Endothelial cell (in vitro differentiated cells): ENCODE measurements around the gene ELAC1. TPM values are rescaled to one million over a fixed set of nuclear protein-coding genes. Genes with fewer than 3 reads are reported as not detected.

Experiments
- DNase-seq: peaks from one replicate; pipeline ENCODE4 v3.0.0; 2021; ENCODE audit warnings: low spot score
- H3K27ac Mint-ChIP-seq: one replicate; pipeline ENCODE4 v1.8.0; 2021; ENCODE audit warnings: mixed read lengths, inconsistent platforms; ENCODE audit not compliant: unreplicated experiment
- H3K27me3 Mint-ChIP-seq: one replicate; pipeline ENCODE4 v1.8.0; 2021; ENCODE audit warnings: mild to moderate bottlenecking, moderate library complexity, mixed read lengths, inconsistent platforms; ENCODE audit not compliant: unreplicated experiment
- H3K36me3 Mint-ChIP-seq: one replicate; pipeline ENCODE4 v1.8.0; 2021; ENCODE audit warnings: mild to moderate bottlenecking, low read depth, mixed read lengths, inconsistent platforms; ENCODE audit not compliant: unreplicated experiment
- H3K4me1 Mint-ChIP-seq: one replicate; pipeline ENCODE4 v1.8.0; 2021; ENCODE audit warnings: mild to moderate bottlenecking, mixed read lengths, inconsistent platforms; ENCODE audit not compliant: unreplicated experiment
- H3K4me3 Mint-ChIP-seq: one replicate; pipeline ENCODE4 v1.8.0; 2021; ENCODE audit warnings: mild to moderate bottlenecking, mixed read lengths, inconsistent platforms; ENCODE audit not compliant: unreplicated experiment
- H3K9me3 Mint-ChIP-seq: one replicate; pipeline ENCODE4 v1.8.0; 2021; ENCODE audit warnings: mixed read lengths, inconsistent platforms; ENCODE audit not compliant: unreplicated experiment
- total RNA-seq: library from RNA; stranded (reverse); fragmentation: NEBNext Ultra II Directional; extraction: Animal tissue kit (Norgen Biotek cat#: 25700); gene quantifications from one replicate; pipeline ENCODE4 v1.2.1, GENCODE V29; 2021; ENCODE audit not compliant: unreplicated experiment
- TF ChIP-seq, protein P1 (sequence below): fragments of 200-600 bp; sonication (generic); IDR thresholded peaks from one replicate; pipeline ENCODE4 v1.5.0; 2021; ENCODE audit warnings: antibody characterized with exemption; ENCODE audit not compliant: unreplicated experiment

ELAC1 gene
- total RNA-seq, 1 donor from 2014 or later, result 10.5 TPM

DNA sequence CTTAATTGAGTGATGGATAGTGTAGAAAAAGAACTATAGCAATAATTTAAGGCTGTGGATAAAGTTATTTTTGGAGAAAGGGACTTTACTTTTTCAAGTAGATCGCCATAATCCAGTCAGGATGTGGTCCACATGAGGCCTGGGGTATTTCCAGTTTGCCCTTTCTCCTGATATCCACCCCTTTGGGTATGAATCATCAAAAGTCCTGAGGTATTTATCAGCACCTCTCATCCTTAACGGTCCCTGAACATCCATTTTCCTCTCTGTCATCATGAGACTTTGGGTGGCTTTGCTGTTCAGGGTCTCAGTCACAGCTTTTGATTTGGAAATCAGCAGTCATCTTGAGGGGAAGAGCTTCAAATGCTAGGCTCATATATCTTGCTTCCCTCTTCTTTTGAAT lies 39.3 kb upstream of the ELAC1 start:
- peaks cover 23% of the 10 kb centered on the region for H3K36me3 Mint-ChIP-seq

DNA sequence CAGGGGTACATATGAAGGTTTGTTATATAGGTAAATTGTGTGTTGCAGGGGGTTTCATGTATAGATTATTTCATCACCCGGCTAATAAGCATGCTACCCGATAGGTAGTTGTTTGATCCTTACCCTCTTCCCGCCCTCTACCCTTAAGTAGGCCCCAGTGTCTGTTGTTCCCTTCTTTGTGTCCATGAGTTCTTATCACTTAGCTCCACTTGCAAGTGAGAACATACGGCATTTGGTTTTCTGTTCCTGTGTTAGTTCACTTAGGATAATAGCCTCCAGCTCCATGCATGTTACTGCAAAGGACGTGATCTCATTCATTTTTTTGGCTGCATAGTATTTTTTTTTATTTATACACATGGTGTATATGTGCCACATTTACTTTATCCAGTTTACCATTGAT lies 34.2 kb upstream of the ELAC1 start:
- no peak overlapping the region for H3K27ac Mint-ChIP-seq
- peaks cover 1% of the 10 kb centered on the region for H3K27me3 Mint-ChIP-seq
- H3K4me3 Mint-ChIP-seq, result no peak overlapping the region
- DNase-seq, result no peak
- no peaks in the 10 kb centered on the region for H3K9me3 Mint-ChIP-seq
- TF ChIP-seq, protein P1, sequence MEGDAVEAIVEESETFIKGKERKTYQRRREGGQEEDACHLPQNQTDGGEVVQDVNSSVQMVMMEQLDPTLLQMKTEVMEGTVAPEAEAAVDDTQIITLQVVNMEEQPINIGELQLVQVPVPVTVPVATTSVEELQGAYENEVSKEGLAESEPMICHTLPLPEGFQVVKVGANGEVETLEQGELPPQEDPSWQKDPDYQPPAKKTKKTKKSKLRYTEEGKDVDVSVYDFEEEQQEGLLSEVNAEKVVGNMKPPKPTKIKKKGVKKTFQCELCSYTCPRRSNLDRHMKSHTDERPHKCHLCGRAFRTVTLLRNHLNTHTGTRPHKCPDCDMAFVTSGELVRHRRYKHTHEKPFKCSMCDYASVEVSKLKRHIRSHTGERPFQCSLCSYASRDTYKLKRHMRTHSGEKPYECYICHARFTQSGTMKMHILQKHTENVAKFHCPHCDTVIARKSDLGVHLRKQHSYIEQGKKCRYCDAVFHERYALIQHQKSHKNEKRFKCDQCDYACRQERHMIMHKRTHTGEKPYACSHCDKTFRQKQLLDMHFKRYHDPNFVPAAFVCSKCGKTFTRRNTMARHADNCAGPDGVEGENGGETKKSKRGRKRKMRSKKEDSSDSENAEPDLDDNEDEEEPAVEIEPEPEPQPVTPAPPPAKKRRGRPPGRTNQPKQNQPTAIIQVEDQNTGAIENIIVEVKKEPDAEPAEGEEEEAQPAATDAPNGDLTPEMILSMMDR, result no peak
- peaks cover 3% of the 10 kb centered on the region for H3K4me1 Mint-ChIP-seq
- no peaks in the 10 kb centered on the region for H3K36me3 Mint-ChIP-seq

More for the DNA sequence above, 39.3 kb upstream of the ELAC1 start:
- DNase-seq, result no peak
- Mint-ChIP-seq H3K27me3 (peaks cover 2% of the 10 kb centered on the region), H3K9me3 (no peaks in the 10 kb centered on the region), H3K27ac (no peak overlapping the region), H3K4me1 (peaks cover under 1% of the 10 kb centered on the region), H3K4me3 (no peak overlapping the region)
- TF ChIP-seq, protein P1, result no peak

DNA sequence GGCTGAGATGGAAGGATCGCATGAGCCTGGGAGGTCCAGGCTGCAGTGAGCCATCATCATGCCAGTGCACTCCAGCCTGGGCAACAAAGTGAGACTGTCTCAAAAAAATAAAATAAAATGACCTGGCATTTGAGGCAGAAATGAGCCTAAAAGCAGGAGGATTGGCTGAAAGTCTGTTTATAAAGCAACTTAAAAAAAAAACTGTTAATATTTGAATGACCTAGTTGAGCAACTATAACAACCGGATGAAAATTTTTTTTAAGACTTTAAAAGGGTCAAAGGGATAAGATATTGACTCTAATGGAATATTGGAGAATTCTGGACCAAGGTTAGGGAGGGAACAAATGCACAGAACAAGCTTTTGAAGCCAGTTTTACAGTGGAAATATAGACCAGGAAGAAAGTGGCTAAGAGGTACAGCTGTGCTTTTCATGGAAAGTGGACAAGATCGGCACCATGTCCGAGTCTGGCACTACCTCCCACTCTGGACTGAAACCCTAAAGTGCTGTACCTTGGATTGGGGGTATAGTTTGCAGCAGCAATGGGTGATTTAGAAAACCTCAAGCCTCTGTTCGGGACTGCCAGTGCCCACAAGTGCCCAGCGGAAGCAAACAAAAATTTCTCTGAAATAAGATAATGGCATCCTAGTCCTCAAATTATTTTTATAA lies 33.2 kb upstream of the ELAC1 start:
- H3K36me3 Mint-ChIP-seq, result no peaks in the 10 kb centered on the region
- no peak overlapping the region for H3K4me3 Mint-ChIP-seq
- H3K27me3 Mint-ChIP-seq, result peaks cover 1% of the 10 kb centered on the region
- peaks cover 3% of the 10 kb centered on the region for H3K4me1 Mint-ChIP-seq
- TF ChIP-seq, protein P1, result no peak
- DNase-seq, result no peak
- H3K27ac Mint-ChIP-seq, result no peak overlapping the region
- H3K9me3 Mint-ChIP-seq, result no peaks in the 10 kb centered on the region

DNA sequence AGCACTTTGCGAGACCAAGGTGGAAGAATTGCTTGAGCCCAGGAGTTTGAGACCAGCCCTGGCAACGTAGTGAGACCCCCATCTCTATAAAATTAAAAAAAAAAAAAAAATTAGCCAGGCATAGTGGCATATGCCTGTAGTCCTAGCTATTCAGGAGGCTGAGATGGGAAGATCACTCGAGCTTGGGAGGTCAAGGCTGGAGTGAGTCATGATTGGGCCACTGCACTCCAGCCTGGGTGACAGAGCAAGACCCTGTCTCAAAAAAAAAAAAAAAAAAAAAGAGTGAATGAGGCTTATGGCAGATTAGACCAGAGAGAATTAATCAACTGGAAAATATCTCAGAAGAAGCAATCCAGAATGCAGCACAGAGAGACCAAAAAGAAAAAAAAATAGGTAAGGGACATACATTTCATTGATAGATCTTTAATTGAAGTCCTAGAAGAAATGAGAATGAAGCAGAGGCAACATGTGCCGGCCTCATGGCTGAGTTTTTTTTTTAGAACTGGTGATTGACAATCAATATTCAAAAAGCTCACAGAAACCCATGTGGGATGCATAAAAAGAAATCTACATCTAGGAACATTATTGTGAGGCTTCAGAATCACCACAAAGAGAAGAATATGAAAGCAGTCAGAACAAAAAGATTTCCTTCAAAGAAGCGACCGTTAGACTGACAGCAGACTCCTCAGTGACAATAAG lies 32.2 kb upstream of the ELAC1 start:
- no peak overlapping the region for H3K4me3 Mint-ChIP-seq
- H3K27ac Mint-ChIP-seq, result no peak overlapping the region
- peaks cover 1% of the 10 kb centered on the region for H3K27me3 Mint-ChIP-seq
- no peaks in the 10 kb centered on the region for H3K9me3 Mint-ChIP-seq
- peaks cover 3% of the 10 kb centered on the region for H3K4me1 Mint-ChIP-seq
- H3K36me3 Mint-ChIP-seq, result peaks cover 1% of the 10 kb centered on the region
- DNase-seq, result no peak
- TF ChIP-seq, protein P1, result no peak

DNA sequence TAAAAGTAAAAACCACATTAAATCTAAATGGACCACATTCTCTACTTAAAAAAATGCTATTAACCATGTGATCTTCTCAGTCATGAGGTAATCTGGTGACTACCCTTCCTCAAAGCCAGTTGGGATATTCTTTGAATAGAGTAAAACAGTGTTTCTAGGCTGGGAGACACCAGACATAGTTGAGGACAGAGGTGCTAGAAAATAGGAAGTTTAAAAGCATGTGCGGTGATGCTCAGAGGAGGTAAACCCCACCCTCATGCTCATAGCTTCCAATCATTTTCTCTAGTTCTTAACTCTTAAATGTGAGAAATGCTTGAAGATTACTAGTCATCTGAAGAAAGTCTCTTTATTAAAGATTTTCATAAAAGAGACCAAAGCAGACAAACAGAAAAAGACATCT lies 30.7 kb upstream of the ELAC1 start:
- Mint-ChIP-seq H3K36me3 (peaks cover 3% of the 10 kb centered on the region), H3K27ac (no peak overlapping the region), H3K4me1 (peaks cover 3% of the 10 kb centered on the region), H3K4me3 (no peak overlapping the region), H3K27me3 (peaks cover 1% of the 10 kb centered on the region), H3K9me3 (no peaks in the 10 kb centered on the region)
- DNase-seq, result no peak
- TF ChIP-seq, protein P1, result no peak
